GM21717 (cell line): ENCODE measurements around the gene SMAD5.

ENCODE experiments used
- ATAC-seq: cut with Tn5 transposase; IDR thresholded peaks from one replicate; pipeline ENCODE4 v1.9.1; 2021; ENCODE audit warnings: mild to moderate bottlenecking, moderate library complexity; ENCODE audit not compliant: unreplicated experiment

The SMAD5 gene

GRCh38 chr5:136114414-136115125 lies 18.1 kb upstream of the SMAD5 start:
- no peak for ATAC-seq

GRCh38 chr5:136115183-136115865 lies 17.3 kb upstream of the SMAD5 start:
- no peak for ATAC-seq

GRCh38 chr5:136120529-136120928 lies 12.1 kb upstream of the SMAD5 start:
- no peak for ATAC-seq

GRCh38 chr5:136123236-136123768 lies 9.3 kb upstream of the SMAD5 start:
- ATAC-seq: no peak

GRCh38 chr5:136127560-136127959 lies 5.1 kb upstream of the SMAD5 start:
- no peak for ATAC-seq

GRCh38 chr5:136128481-136128880 lies 4.2 kb upstream of the SMAD5 start:
- no peak for ATAC-seq

GRCh38 chr5:136129445-136129844 lies 3.2 kb upstream of the SMAD5 start:
- ATAC-seq: no peak

- no peak for ATAC-seq
These were observed 2.1 kb upstream of the SMAD5 start for GRCh38 chr5:136130581-136130980.

- ATAC-seq: peak; percentile 25
These were observed 558 bp upstream of the SMAD5 start for GRCh38 chr5:136132087-136132486.

- peak; percentile 23 for ATAC-seq
These were observed 727 bp downstream of the SMAD5 start for GRCh38 chr5:136133222-136133921.

GRCh38 chr5:136133922-136134379 lies 1.3 kb downstream of the SMAD5 start:
- no peak for ATAC-seq

GRCh38 chr5:136134653-136135052 lies 2.0 kb downstream of the SMAD5 start:
- ATAC-seq: no peak

- ATAC-seq: no peak
These were observed 2.9 kb downstream of the SMAD5 start for GRCh38 chr5:136135536-136135935.

- ATAC-seq: no peak
These were observed 5.0 kb downstream of the SMAD5 start for GRCh38 chr5:136137497-136138220.

- peak; percentile 84 for ATAC-seq
These were observed 8.9 kb downstream of the SMAD5 start for GRCh38 chr5:136141561-136141960.

GRCh38 chr5:136143312-136143711 lies 10.7 kb downstream of the SMAD5 start:
- ATAC-seq: no peak

GRCh38 chr5:136143763-136144162 lies 11.1 kb downstream of the SMAD5 start:
- ATAC-seq: no peak

- ATAC-seq: peak; percentile 68
These were observed 12.4 kb downstream of the SMAD5 start for GRCh38 chr5:136145030-136145429.

GRCh38 chr5:136146201-136146600 lies 13.6 kb downstream of the SMAD5 start:
- ATAC-seq: no peak

- ATAC-seq: no peak
These were observed 15.0 kb downstream of the SMAD5 start for GRCh38 chr5:136147632-136148031.

- no peak for ATAC-seq
These were observed 17.2 kb downstream of the SMAD5 start for GRCh38 chr5:136149891-136150290.
